NOMO-1 treated with DMSO at 0.1 percent for 48 hours (cell line): ENCODE measurements around the gene CCDC184.
"Not testable (repeated sequence)": the region's sequence is repeated elsewhere in the genome, so short reads cannot be mapped to it uniquely, and the experiment has no call there.

Experiments used
- DNase-seq: peaks from one replicate; lab custom pipeline; 2025; ENCODE audit not compliant: unreplicated experiment; lab: John Stamatoyannopoulos, UW

Gene CCDC184

DNA sequence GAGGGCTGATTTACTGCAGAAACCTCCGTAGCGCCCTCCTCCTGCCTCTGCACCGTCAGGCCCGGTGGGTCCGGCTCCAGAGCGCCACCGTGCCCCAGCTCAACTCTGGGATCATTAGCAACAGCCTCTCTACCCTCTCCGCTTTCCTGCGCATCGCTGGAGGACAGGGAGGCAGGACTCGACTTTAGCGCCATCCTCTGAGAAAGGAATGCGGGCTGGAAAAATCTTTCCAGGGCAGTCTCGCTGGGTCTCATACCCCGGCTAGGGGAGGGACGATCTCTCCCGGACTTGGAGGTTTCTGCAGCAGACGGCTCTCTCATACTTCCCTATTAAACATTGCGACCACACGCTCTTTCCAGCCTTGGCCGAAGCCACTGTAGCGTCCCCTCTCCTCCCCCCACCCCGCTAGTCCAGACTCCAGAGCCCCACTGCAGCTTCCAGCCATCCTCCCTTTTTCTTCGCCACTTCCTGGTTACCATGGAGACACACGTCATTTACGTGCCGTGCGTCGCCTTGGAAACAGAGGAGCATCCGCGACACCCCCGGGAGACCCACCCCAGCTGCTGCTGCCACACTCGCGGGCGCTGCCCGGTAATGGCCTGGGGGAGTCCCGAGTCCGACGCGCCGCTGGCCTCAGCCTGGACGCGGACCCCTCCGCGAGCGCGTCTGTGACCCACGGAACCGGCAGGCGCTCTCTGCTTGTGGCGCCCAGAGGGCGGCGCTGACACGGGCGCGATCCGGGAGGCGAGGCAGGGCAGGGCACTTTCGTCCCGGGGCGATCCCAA, at the start of gene CCDC184:
CCDC184 (plus strand) TSS at position 554 of the 785 bp plus-strand sequence. CDS start 479 bp downstream, outside the sequence.
- peak; percentile 31 for DNase-seq

DNA sequence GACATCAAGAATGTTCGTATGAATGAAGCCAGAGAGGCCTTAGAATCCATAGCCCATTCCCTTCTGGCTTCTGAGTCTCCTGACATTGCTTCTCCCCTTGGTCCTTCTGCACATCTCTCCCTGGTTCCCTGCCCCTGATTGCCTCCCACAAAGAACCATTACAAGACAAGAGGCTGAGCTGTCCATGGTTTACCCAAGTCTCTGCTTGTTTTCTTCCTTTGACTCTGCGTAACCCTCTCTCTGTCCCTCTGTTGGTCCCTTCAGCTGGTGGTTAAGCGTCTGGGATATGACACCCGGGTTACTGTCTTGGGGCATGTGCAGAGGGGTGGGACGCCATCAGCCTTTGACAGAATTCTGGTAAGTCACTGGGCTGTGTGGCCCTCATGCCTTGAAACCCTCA, 48.4 kb upstream of the CCDC184 start:
- no peak for DNase-seq

DNA sequence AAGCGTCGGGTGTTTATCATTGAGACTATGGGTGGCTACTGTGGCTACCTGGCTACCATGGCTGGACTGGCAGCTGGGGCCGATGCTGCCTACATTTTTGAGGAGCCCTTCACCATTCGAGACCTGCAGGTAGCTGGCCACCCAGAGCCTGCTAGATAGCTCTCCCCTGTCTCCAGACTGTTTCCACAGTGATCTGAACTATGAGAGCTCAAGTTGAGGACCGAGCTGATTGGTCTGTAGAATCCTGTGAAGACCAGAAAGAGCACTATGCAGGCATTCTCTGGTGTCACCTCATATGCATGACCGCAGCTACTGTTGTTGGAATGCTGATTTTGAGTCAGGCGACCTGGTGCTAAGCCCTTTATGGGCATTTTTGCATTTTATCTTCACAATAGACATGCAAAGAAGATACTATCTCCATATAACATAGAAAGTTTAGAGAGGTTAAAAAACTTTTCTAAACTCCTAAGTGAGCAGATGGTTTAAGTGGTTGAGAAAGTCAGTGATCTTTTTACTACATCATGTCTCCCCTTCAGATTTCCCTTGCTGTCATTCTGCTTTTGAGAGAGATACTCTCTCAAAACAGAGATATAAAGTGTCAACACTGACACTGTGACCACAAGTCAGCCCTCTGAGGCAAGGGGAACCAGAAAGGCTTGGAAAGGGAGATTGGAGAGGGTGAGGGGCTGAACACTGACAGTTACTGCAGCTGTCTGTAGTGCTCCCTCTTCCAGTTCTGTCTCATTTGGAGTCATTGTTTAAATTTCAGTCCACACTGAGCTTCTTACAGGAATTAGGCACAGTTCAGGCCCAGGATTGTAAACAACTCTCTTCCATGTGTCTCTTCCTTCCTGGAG, 40.4 kb upstream of the CCDC184 start:
- DNase-seq, result no peak

DNA sequence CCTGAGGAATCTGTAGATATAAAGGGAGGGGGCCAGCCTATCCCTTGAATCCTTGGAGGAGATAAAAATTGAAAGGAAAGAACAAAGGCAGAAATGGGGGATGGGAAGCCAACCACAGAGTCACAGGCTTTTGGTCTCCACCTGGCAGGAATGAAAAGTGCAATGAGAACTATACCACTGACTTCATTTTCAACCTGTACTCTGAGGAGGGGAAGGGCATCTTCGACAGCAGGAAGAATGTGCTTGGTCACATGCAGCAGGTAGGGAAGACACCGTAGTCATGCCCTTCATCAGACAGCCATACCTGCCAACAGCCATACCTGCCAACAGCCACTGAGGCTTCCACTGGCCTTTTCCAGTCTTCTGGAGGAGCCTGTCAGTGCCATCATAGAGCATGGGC, 39.5 kb upstream of the CCDC184 start:
- DNase-seq, result no peak

- no peak for DNase-seq
Observed at GRCh38 chr12:48145981-48146380, 37.5 kb upstream of the CCDC184 start.

GRCh38 chr12:48151103-48151771, 32.2 kb upstream of the CCDC184 start:
- DNase-seq, result no peak

- not testable (repeated sequence) for DNase-seq
Observed at GRCh38 chr12:48155786-48156185, 27.7 kb upstream of the CCDC184 start.

DNA sequence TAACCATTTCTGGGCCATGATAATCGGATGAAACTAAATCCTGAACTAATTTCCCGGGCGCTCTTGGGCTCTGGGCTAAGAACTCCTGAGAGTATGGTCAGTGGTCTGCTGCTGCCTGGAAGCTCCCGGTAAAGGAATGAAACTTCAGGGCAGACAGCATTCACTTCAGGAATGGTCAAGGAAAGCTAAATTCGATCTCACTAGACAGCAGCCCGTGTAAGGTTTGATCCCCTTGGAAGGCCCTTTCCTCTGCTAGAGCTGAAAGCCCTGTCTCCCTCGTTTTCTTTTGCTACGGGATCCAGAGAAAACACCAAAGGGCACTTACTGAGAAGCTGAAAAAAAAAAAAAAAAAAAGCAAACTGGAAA, 26.8 kb upstream of the CCDC184 start:
- no peak for DNase-seq

DNA sequence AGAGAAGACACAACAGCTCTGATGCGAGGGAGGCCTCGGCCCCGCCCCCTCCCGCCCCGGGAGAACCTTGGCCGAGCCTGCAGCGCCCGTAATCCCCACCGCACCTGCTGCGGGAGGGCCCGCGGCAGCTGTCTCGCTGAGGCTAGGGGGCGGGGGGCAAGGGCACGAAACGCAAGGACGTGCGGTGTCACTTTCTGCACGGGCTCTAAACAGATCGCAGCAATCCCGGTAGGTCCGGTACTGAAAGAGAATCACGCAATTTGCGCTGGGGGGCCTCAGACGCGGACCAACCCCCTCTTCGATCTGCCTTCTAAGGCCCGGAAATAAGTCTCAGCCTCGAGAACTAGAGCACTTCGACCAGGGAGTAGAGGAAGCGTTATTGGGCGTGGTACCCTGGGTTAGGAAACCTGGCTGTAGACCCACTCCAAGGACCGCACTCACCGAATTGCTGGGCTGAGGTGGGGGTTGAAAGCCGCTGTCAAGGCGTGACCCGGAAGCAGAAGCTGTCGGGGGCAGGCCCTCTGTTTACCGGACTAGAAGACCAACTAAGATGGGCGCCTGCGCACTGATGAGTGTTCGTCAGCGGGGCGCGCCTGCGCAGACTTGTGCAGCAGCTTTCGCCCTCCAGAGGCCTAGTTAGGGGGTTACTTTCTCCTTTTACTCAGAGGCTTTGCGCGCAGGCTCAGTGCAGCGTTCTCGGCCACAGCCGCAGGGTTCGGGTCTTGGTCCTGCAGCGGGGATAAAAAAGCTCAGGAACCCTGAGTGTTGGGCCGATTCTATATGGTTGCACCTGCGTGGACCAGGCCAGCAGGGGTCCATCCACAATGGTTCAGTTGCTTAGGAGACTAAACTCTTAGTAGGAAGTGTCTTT, 26.2 kb upstream of the CCDC184 start, which contains the start of gene ASB8:
ASB8 (minus strand) TSS at position 498 of the 871 bp plus-strand sequence. CDS start 4,019 bp downstream, outside the sequence.
- DNase-seq, result peak; percentile 98

DNA sequence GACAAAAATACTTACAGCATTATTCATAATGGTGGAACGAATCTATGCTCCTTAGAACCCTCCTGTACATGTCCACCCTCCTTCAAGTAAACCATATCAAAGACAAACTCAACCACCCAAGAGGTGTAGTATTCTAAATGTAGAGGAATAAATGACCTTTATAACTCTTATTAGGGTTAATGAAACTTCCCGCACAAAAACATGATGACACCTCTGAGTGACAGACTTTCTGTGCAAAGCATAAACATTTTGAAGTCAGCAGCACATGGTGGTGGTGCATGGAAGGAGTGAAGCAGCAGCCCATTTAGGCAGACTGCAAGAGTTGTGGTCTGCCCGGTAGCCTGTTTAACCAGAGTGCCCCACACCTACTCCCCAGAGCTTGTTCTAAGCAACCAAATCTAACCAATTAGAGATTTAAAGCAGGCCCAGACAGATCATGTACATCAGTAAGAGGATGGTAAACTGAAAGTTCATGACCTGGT, 25.5 kb upstream of the CCDC184 start:
- DNase-seq, result no peak

GRCh38 chr12:48160046-48160445, 23.4 kb upstream of the CCDC184 start:
- DNase-seq, result no peak

- DNase-seq, result peak; percentile 48
Observed at GRCh38 chr12:48160807-48161206, 22.6 kb upstream of the CCDC184 start.

DNA sequence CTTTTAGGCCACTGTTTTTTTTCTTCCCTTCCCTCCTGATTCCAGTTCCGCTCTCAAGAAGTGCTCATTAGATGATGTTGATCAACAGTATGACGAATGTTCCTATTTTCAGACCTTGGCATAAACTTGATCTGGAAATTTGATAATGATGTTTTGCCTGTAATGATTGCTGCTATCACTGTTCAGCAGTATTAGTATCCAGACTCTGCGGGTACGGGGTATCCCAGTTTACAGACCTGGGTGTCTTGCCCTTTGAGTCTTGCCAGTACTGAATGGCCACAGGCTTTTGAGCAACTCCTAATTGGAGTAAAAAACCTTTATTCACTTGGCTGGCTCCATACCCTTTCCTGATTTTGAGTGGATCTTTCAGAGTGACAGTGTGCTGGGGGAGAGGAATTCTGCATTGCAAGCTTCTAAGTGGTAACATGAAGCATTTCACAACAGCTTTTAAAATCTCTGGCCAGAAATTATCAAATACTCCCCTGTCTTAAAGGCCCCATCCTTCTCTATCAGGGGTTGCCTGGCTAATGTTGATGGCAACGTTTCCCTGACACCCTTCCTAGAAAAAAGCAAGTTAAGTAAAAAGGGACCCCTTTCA, 20.2 kb upstream of the CCDC184 start:
- DNase-seq, result no peak

- DNase-seq, result no peak
Observed at GRCh38 chr12:48164451-48164850, 19.0 kb upstream of the CCDC184 start.

DNA sequence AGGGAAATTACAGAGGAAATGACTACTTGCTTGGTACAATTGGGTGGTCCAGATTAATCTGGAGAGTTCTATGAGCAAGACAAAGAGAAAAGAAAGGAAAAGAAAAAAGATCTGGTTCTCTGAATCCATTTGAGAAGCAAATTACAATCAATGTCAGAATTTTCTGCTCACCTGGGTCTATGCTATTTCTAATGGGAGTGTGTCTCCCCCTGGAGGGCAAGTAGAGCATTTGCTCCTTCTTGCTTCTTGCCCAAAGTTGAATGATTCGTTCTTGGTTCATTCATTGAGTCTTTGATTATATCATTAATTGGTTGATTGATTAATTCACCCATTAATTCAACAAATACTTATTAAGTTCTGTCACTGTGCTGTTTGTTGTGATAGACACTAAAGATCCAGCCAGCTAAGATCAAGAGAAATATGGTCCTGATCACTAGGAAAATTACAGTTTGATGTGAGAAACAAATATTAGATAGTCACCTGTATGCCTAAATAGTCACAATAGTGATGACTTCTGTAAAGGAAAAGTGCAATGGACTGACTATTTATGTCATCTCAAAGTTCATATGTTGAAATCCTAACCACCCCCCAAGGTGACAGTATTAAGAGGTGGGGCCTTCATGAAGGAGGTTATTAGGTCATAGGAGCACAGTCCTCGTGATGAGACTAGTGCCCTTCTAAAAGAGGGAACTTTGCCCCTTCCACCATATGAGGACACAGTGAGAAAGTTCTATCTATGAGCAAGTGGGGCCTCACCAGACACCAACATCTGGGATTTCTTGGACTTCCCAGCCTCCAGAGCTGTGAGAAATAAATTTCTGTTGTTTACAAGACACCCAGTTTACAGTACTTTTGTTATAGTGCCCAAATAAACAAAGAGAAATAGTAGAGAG, 18.1 kb upstream of the CCDC184 start:
- peak; percentile 50 for DNase-seq

GRCh38 chr12:48169011-48169410, 14.4 kb upstream of the CCDC184 start:
- DNase-seq, result no peak

DNA sequence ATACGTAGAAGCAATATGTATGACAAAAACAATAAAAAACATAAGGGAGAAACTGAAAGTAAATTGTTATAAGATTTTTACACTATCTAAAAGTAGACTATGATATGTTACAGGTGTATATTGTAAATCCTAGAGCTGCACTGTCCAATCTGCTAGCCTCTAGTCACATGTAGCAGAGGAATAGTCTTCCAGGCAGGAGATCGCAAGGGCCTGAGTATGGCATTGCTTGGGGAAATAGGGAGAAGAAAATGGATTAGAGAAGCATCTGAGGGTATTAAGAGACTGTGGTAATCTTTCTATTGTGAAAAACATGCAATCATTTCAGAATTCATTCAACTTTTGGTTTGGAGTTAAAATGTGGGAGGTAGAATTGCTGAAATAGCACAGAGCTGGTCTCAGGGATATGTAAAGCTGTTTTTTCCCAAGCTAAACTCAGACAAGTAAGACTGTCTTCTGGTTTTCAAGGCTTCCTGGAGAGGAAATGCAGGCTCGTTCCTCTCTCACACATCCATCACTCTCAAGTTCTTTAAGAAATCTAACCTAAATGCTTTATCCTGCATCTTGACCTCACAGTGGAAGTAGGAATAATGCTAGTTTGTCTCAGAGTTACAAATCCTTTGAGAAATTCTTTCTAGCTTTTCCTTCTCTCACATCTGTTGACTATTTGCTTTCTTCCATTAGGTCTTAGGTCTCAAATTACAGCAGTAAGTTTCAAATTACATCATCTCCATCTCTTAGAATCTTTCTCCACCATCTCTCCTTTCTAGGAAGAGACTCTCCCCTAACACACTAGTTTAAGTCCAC, 7.6 kb upstream of the CCDC184 start:
- DNase-seq, result no peak

DNA sequence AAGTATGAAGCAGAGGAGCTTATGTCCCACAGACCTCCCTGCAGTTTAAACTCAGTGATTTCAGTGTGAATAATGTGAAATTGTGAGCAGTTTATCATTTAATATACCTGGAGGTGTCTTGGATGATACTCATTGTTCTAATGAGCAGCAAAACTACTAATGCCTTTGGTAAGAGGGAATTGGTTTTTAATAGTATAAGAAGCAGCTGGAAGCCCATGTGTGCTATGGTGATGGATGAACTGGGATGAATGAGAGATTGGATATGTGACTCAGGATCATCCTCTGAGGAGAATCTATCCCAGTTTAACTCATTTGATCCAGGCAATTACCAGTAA, 7.1 kb upstream of the CCDC184 start:
- DNase-seq, result no peak
